ENCODE results near the gene UBE2E3.

UBE2E3 gene

DNA sequence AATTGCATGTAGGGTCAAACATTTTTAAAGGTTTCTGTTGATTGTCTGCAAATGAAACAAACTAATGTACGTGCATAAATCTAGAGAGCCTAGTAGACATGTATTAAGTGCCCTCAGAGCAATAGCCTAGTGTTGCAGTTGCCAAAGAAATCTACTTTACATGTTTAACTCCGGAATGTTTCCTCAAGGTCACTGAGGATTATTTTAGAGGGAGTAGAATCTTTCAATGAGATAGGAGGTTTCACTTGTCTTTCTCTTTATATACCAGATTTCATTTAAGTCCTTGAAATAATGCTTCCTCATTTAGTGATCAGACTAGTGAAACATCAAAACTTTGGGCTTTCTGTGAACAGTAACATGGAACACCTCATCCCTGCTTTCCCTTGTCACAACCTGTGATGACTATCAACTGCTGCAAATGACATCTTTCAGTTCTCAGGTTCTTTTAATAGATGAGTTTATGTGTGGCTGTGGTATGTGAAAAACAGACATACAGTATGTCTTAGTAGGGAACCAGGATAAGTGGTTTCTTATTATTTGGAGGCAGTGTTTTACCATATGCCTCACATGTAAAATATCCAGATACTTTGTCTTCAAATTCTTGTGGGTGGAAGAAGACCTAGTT is 5.5 kb downstream of the UBE2E3 start:
- in situ Hi-C loops (cut with MboI; ENCODE audit: low pct_unique_long_range_greater_than_20kb, low sequenced_read_pairs, unreplicated experiment): no loop called here
- TF ChIP-seq, protein P1, sequence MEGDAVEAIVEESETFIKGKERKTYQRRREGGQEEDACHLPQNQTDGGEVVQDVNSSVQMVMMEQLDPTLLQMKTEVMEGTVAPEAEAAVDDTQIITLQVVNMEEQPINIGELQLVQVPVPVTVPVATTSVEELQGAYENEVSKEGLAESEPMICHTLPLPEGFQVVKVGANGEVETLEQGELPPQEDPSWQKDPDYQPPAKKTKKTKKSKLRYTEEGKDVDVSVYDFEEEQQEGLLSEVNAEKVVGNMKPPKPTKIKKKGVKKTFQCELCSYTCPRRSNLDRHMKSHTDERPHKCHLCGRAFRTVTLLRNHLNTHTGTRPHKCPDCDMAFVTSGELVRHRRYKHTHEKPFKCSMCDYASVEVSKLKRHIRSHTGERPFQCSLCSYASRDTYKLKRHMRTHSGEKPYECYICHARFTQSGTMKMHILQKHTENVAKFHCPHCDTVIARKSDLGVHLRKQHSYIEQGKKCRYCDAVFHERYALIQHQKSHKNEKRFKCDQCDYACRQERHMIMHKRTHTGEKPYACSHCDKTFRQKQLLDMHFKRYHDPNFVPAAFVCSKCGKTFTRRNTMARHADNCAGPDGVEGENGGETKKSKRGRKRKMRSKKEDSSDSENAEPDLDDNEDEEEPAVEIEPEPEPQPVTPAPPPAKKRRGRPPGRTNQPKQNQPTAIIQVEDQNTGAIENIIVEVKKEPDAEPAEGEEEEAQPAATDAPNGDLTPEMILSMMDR (IDR thresholded peaks at IDR 0.05; ENCODE audit: extremely low read depth, insufficient read depth, missing control alignments): no peak
- no peak for DNase-seq (ENCODE audit: low spot score)

DNA sequence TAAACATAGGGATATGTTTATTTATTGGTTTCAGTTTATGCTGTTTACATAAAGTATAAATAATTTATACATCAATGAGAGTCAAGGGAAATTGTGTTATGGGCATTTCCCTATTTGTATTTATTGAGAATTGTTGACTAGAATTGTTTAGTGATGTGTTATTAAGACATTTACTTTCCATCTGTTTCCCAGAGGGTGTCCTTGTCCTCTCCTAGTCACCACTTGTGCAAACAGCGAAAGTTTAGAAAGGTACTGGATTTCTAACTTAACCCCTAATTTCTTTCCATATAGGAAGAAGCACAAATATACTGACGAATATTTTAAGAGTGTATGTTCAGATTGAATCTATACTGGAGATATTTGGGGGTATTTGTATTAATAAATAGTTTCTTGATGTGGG is 6.7 kb downstream of the UBE2E3 start:
- no peak for DNase-seq (ENCODE audit: low spot score)
- in situ Hi-C loops (cut with MboI; ENCODE audit: low pct_unique_long_range_greater_than_20kb, low sequenced_read_pairs, unreplicated experiment): no loop called here
- TF ChIP-seq, protein P1 (IDR thresholded peaks at IDR 0.05; ENCODE audit: extremely low read depth, insufficient read depth, missing control alignments): no peak

DNA sequence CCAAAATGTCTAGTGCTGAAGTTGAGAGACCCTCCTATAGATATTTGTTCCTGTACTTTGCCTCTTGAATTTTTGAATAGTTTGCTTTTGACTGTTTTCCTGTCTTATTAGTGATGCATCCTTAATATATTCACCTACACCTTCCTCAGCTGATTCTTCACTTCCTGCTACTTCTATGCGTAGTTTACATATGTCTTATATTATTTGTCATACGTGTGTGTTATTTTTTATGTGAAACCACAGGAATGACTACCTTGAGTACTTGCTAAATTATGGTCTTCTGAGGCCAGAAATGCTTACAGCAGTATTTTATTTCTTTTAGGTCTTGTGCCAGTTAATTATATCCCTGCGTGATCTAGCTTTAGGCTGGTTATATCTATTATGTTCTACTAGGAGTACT is 9.9 kb downstream of the UBE2E3 start:
- in situ Hi-C loops (cut with MboI; ENCODE audit: low pct_unique_long_range_greater_than_20kb, low sequenced_read_pairs, unreplicated experiment): no loop called here
- DNase-seq (ENCODE audit: low spot score): no peak
- TF ChIP-seq, protein P1 (IDR thresholded peaks at IDR 0.05; ENCODE audit: extremely low read depth, insufficient read depth, missing control alignments): no peak

- TF ChIP-seq, protein P1 (IDR thresholded peaks at IDR 0.05; ENCODE audit: extremely low read depth, insufficient read depth, missing control alignments): no peak
- in situ Hi-C loops (cut with MboI; ENCODE audit: low pct_unique_long_range_greater_than_20kb, low sequenced_read_pairs, unreplicated experiment): no loop called here
Observed at GRCh38 chr2:180990794-180991193, 10.4 kb downstream of the UBE2E3 start.

GRCh38 chr2:180991361-180991760 is 11.0 kb downstream of the UBE2E3 start:
- in situ Hi-C loops (cut with MboI; ENCODE audit: low pct_unique_long_range_greater_than_20kb, low sequenced_read_pairs, unreplicated experiment): no loop called here
- DNase-seq (ENCODE audit: low spot score): no peak
- TF ChIP-seq, protein P1 (IDR thresholded peaks at IDR 0.05; ENCODE audit: extremely low read depth, insufficient read depth, missing control alignments): peak; percentile 20

More at GRCh38 chr2:180990794-180991193, 10.4 kb downstream of the UBE2E3 start:
- DNase-seq (ENCODE audit: low spot score): no peak

GRCh38 chr2:180991820-180992219 is 11.4 kb downstream of the UBE2E3 start:
- in situ Hi-C loops (cut with MboI; ENCODE audit: low pct_unique_long_range_greater_than_20kb, low sequenced_read_pairs, unreplicated experiment): no loop called here
- DNase-seq (ENCODE audit: low spot score): no peak
- TF ChIP-seq, protein P1 (IDR thresholded peaks at IDR 0.05; ENCODE audit: extremely low read depth, insufficient read depth, missing control alignments): no peak

All from GM13977 (cell line).